Trophoblast cell (in vitro differentiated cells and primary cell): ENCODE measurements around the gene ATXN7.

ENCODE experiments used
- DNase-seq, 2 donors: peaks; one replicate each; pipeline ENCODE4 v3.0.0-alpha.2; 2016
- H2AFZ ChIP-seq: 2 replicates; pipeline ENCODE4 v1.6.1; 2013; ENCODE audit warnings: low read length, moderate library complexity, mild to moderate bottlenecking; ENCODE audit not compliant: insufficient read depth, poor library complexity
- H2AK5ac ChIP-seq: 2 replicates; pipeline ENCODE4 v1.6.1; 2013; ENCODE audit warnings: mild to moderate bottlenecking, low read length
- H2BK120ac ChIP-seq: 2 replicates; pipeline ENCODE4 v1.6.1; 2013; ENCODE audit warnings: low read length, mild to moderate bottlenecking, moderate library complexity; ENCODE audit not compliant: insufficient read depth, poor library complexity
- H2BK12ac ChIP-seq: 2 replicates; pipeline ENCODE4 v1.6.1; 2013; ENCODE audit warnings: mild to moderate bottlenecking, low read length, moderate library complexity
- H2BK5ac ChIP-seq: 2 replicates; pipeline ENCODE4 v1.6.1; 2013; ENCODE audit warnings: low read length, low read depth, moderate library complexity, mild to moderate bottlenecking; ENCODE audit not compliant: poor library complexity
- H3K14ac ChIP-seq: 2 replicates; pipeline ENCODE4 v1.6.1; 2013; ENCODE audit warnings: mild to moderate bottlenecking, low read length
- H3K18ac ChIP-seq: 2 replicates; pipeline ENCODE4 v1.6.1; 2013; ENCODE audit warnings: mild to moderate bottlenecking, low read length
- H3K23ac ChIP-seq: 2 replicates; pipeline ENCODE4 v1.6.1; 2013; ENCODE audit warnings: low read length
- H3K27ac ChIP-seq: 2 replicates; pipeline ENCODE4 v1.5.1; 2013; ENCODE audit warnings: low read depth, mild to moderate bottlenecking, inconsistent platforms, low read length, moderate library complexity
- H3K27me3 ChIP-seq: 2 replicates; pipeline ENCODE4 v1.6.1; 2013; ENCODE audit warnings: inconsistent platforms, mild to moderate bottlenecking, low read length, moderate library complexity; ENCODE audit not compliant: insufficient read depth
- H3K36me3 ChIP-seq, 2 experiments: 1 replicate in 1 of 2; 2 replicates in 1 of 2; pipeline ENCODE4 v1.6.1; 2013; ENCODE audit warnings: low read length in 2 of 2, mild to moderate bottlenecking in 2 of 2, moderate library complexity in 1 of 2; ENCODE audit not compliant: insufficient read depth in 2 of 2, control insufficient read depth in 1 of 2
- H3K4ac ChIP-seq: 2 replicates; pipeline ENCODE4 v1.6.1; 2013; ENCODE audit warnings: low read depth, mild to moderate bottlenecking, low read length, moderate library complexity
- H3K4me1 ChIP-seq, 2 experiments: 1 replicate in 1 of 2; 2 replicates in 1 of 2; pipeline ENCODE4 v1.6.1; 2013; ENCODE audit warnings: low read length in 2 of 2, mild to moderate bottlenecking in 2 of 2, moderate library complexity in 1 of 2; ENCODE audit not compliant: insufficient read depth in 2 of 2, control insufficient read depth in 1 of 2
- H3K4me2 ChIP-seq: 2 replicates; pipeline ENCODE4 v1.6.1; 2013; ENCODE audit warnings: inconsistent platforms, mild to moderate bottlenecking, low read length, moderate library complexity
- H3K4me3 ChIP-seq: 2 replicates; pipeline ENCODE4 v1.5.1; 2013; ENCODE audit warnings: mild to moderate bottlenecking, low read depth, low read length, inconsistent platforms
- H3K79me1 ChIP-seq: one replicate; pipeline ENCODE4 v1.6.1; 2013; ENCODE audit warnings: low read length
- H3K79me2 ChIP-seq: 2 replicates; pipeline ENCODE4 v1.6.1; 2013; ENCODE audit warnings: low read length, mild to moderate bottlenecking; ENCODE audit not compliant: control insufficient read depth, insufficient read depth, poor library complexity
- H3K9ac ChIP-seq: 2 replicates; pipeline ENCODE4 v1.6.1; 2013; ENCODE audit warnings: mild to moderate bottlenecking, low read length
- H3K9me3 ChIP-seq: 2 replicates; pipeline ENCODE4 v1.6.1; 2013; ENCODE audit warnings: low read depth, mild to moderate bottlenecking, control low read depth, inconsistent platforms, low read length; ENCODE audit not compliant: insufficient read depth
- H4K12ac ChIP-seq: 2 replicates; pipeline ENCODE4 v1.6.1; 2013; ENCODE audit warnings: low read depth, mild to moderate bottlenecking, low read length, moderate library complexity
- H4K8ac ChIP-seq: 2 replicates; pipeline ENCODE4 v1.6.1; 2013; ENCODE audit warnings: low read depth, mild to moderate bottlenecking, low read length, moderate library complexity
- H4K91ac ChIP-seq: one replicate; pipeline ENCODE4 v1.6.1; 2013; ENCODE audit warnings: low read depth, mild to moderate bottlenecking, low read length, moderate library complexity
- WGBS: extraction: QIAGEN DNeasy Blood & Tissue Kit; methylation state at CpG from one replicate; pipeline ENCODE4 v1.1.7; 2013; ENCODE audit warnings: missing lambda C conversion rate; ENCODE audit not compliant: insufficient read length, insufficient coverage; ENCODE audit errors: extremely low coverage; 5-methylcytosine and 5-hydroxymethylcytosine counted together

ATXN7 gene

GRCh38 chr3:63914312-63914711 is 50.6 kb downstream of the ATXN7 start:
- Histone ChIP-seq H3K27me3 (no peaks in the 10 kb centered on the region), H4K8ac (no peak overlapping the region), H3K23ac (no peak overlapping the region), H4K91ac (no peak overlapping the region), H3K4ac (no peak overlapping the region), H3K4me1 (peaks cover 2 to 4% of the 10 kb centered on the region in 2 experiments), H3K9me3 (no peaks in the 10 kb centered on the region), H3K79me1 (peaks cover 12% of the 10 kb centered on the region), H3K4me3 (no peak overlapping the region), H3K4me2 (no peak overlapping the region), H2AK5ac (no peak overlapping the region), H2BK12ac (no peak overlapping the region), H3K14ac (no peak overlapping the region), H2BK5ac (no peak overlapping the region), H3K27ac (no peak overlapping the region), H3K18ac (no peak overlapping the region), H2BK120ac (no peak overlapping the region), H3K9ac (no peak overlapping the region), H3K36me3 (peaks cover 13 to 25% of the 10 kb centered on the region in 2 experiments), H2AFZ (no peak overlapping the region), H3K79me2 (peaks cover 12% of the 10 kb centered on the region), H4K12ac (no peak overlapping the region)
- WGBS = no CpG with 5 or more reads among the region's 5 CpGs
- peak in 1 of 2 donors; percentile 52 for DNase-seq

GRCh38 chr3:63918321-63918720 is 54.7 kb downstream of the ATXN7 start:
- Histone ChIP-seq H2BK120ac (no peak overlapping the region), H3K79me1 (no peaks in the 10 kb centered on the region)

GRCh38 chr3:63920001-63920400 is 56.3 kb downstream of the ATXN7 start:
- Histone ChIP-seq H4K8ac (no peak overlapping the region), H3K9ac (no peak overlapping the region), H2AFZ (no peak overlapping the region), H4K12ac (no peak overlapping the region), H3K18ac (no peak overlapping the region), H3K4me2 (no peak overlapping the region), H2BK5ac (no peak overlapping the region), H3K4ac (no peak overlapping the region), H3K4me1 (no peaks in the 10 kb centered on the region), H3K27ac (no peak overlapping the region), H4K91ac (no peak overlapping the region), H2AK5ac (no peak overlapping the region), H3K14ac (no peak overlapping the region), H3K36me3 (peaks cover 15 to 37% of the 10 kb centered on the region in 2 experiments), H3K79me1 (no peaks in the 10 kb centered on the region), H3K9me3 (no peaks in the 10 kb centered on the region), H2BK120ac (no peak overlapping the region), H3K23ac (no peak overlapping the region), H3K27me3 (no peaks in the 10 kb centered on the region), H3K4me3 (no peak overlapping the region), H3K79me2 (no peaks in the 10 kb centered on the region), H2BK12ac (no peak overlapping the region)
- DNase-seq = no peak
- no CpG with 5 or more reads among the region's 5 CpGs for WGBS

More at GRCh38 chr3:63918321-63918720, 54.7 kb downstream of the ATXN7 start:
- Histone ChIP-seq H3K4me1 (no peaks in the 10 kb centered on the region), H3K4me2 (no peak overlapping the region), H2BK12ac (no peak overlapping the region), H3K4ac (no peak overlapping the region), H4K91ac (no peak overlapping the region), H3K4me3 (no peak overlapping the region), H3K27me3 (no peaks in the 10 kb centered on the region), H2BK5ac (no peak overlapping the region), H2AK5ac (no peak overlapping the region), H3K14ac (no peak overlapping the region), H3K9me3 (no peaks in the 10 kb centered on the region), H3K23ac (no peak overlapping the region), H4K8ac (no peak overlapping the region), H3K27ac (no peak overlapping the region), H3K18ac (no peak overlapping the region), H2AFZ (no peak overlapping the region), H4K12ac (no peak overlapping the region), H3K36me3 (peaks cover 15 to 36% of the 10 kb centered on the region in 2 experiments), H3K9ac (no peak overlapping the region), H3K79me2 (no peaks in the 10 kb centered on the region)
- no peak for DNase-seq

GRCh38 chr3:63921741-63922482 is 58.2 kb downstream of the ATXN7 start:
- no peak overlapping the region for H2AK5ac ChIP-seq
- no peak overlapping the region for H3K14ac ChIP-seq
- no peak overlapping the region for H2AFZ ChIP-seq
- H3K9me3 ChIP-seq = no peaks in the 10 kb centered on the region
- no peak overlapping the region for H4K8ac ChIP-seq
- H3K79me1 ChIP-seq = no peaks in the 10 kb centered on the region
- no peak overlapping the region for H3K27ac ChIP-seq
- H3K18ac ChIP-seq = no peak overlapping the region
- no peak overlapping the region for H4K91ac ChIP-seq
- H3K79me2 ChIP-seq = no peaks in the 10 kb centered on the region
- H3K4me3 ChIP-seq = no peak overlapping the region
- no peaks in the 10 kb centered on the region for H3K27me3 ChIP-seq
- H2BK120ac ChIP-seq = no peak overlapping the region
- H2BK5ac ChIP-seq = no peak overlapping the region
- no peak overlapping the region for H3K4ac ChIP-seq
- H2BK12ac ChIP-seq = no peak overlapping the region
- H3K4me1 ChIP-seq = no peaks in the 10 kb centered on the region
- H3K9ac ChIP-seq = no peak overlapping the region
- H3K4me2 ChIP-seq = no peak overlapping the region
- no peak overlapping the region for H3K23ac ChIP-seq
- no CpG with 5 or more reads among the region's 6 CpGs for WGBS
- H3K36me3 ChIP-seq = peaks cover 11 to 41% of the 10 kb centered on the region in 2 experiments
- DNase-seq = peak in 1 of 2 donors; percentile 24
- no peak overlapping the region for H4K12ac ChIP-seq
